ENCODE data around the gene MOSPD3.

The MOSPD3 gene

DNA sequence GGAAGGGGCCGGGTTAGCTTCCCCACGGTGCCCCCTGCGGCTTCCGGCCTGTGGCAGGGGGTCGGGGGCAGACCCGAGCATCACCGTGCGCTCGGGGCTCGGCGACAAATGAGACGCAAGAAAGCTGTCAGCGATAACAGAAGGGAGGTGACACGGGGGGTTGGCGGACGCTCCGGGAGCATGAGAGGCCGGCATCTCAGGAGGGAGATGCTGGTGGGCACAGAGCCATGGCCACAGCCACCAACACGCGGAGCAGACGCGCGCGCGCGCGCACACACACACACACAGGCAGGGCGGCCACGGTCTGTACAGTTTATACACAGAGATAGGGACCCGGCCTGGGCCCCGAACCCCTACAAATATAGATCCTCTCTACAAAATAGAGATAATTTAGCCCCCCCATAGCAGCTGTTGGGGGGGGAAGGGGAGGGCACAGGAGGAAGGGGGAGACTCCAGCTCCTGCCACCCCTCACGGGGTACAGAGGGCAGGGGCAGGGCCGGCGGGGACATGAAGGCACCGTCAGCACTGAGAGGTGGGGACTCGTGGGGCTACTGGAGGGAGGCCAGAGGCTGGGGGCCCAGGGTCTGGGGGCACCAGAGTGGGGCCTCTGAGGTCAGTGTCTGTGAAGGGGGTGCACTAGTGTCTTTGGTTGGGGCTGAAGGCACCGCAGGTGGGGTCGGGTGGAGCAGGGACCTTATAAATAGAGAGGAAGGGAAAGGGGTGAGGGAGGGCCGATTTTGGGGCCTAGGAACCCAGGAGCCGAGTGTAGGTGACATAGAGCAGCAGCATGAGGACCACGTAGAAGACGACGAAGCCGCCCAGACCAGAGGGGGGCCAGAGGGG, 37.8 kb upstream of the MOSPD3 start:
- no peak for DNase-seq (ENCODE audit: insufficient read length, low spot score)
- FAIRE-seq = no peak

DNA sequence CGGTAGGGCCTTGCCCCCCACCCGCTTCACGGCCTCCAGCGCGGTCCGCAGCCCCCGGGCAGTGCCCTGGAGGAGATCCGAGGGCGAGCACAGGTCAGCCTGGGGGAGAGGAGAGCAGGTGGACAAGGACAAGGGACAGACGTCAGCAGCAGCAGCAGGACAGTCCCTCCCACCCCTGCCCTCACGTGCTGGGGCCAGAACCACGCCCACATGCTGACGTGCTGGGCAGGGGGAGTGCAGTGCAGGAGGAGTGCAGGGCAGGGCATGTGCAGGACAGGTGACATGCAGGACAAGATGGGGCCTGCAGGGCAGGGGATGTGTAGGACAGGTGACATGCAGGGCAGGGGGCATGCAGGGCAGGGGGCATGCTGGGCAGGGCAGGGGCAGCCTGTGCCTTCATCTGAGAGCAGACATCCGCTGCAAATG, 37.1 kb upstream of the MOSPD3 start:
- DNase-seq (ENCODE audit: insufficient read length, low spot score) = no peak
- no peak for FAIRE-seq

DNA sequence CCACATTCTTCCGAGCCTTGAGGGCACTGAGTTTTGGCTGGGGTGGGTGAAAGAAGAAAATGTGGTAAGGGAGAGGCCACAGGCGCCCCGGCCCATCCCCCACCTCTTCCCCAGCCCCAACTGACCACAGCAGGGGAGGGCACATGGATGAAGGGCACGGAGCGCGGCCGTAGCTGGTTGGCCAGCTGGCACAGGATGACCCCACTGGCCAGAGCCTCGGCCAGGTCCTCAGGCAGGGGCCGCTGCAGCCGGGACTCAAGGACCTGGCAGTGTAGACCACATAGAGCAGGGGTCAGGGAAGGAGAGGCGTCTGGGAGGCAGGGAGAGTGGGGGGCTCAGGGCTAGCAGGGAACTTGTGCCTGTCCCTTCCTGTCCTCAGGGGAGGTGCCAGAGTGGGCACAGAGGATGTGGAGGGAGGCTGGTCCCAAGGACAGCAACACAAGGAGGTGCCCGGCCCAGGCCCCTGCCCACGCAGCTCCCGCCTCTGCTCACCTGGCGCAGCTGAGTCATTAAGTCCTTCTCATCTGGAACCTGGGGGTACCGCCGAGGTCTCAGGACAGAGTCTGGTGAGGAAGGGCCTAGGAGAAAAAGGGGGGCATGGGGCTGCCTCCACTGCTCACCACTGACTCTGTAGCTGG, 36.5 kb upstream of the MOSPD3 start:
- FAIRE-seq (no peak), DNase-seq (ENCODE audit: insufficient read length, low spot score) (no peak)

GRCh38 chr7:100576384-100576993, 35.9 kb upstream of the MOSPD3 start:
- FAIRE-seq (no peak), DNase-seq (ENCODE audit: insufficient read length, low spot score) (no peak)

- FAIRE-seq (no peak), DNase-seq (ENCODE audit: insufficient read length, low spot score) (no peak)
Observed at GRCh38 chr7:100577103-100577502, 35.2 kb upstream of the MOSPD3 start.

GRCh38 chr7:100577507-100577906, 34.8 kb upstream of the MOSPD3 start:
- DNase-seq (ENCODE audit: insufficient read length, low spot score) (no peak), FAIRE-seq (no peak)

- no peak for DNase-seq (ENCODE audit: insufficient read length, low spot score)
- no peak for FAIRE-seq
Observed at GRCh38 chr7:100578246-100579183, 33.8 kb upstream of the MOSPD3 start.

- FAIRE-seq = peak; percentile 94
- no peak for DNase-seq (ENCODE audit: insufficient read length, low spot score)
Observed at GRCh38 chr7:100580466-100581283, 31.7 kb upstream of the MOSPD3 start.

DNA sequence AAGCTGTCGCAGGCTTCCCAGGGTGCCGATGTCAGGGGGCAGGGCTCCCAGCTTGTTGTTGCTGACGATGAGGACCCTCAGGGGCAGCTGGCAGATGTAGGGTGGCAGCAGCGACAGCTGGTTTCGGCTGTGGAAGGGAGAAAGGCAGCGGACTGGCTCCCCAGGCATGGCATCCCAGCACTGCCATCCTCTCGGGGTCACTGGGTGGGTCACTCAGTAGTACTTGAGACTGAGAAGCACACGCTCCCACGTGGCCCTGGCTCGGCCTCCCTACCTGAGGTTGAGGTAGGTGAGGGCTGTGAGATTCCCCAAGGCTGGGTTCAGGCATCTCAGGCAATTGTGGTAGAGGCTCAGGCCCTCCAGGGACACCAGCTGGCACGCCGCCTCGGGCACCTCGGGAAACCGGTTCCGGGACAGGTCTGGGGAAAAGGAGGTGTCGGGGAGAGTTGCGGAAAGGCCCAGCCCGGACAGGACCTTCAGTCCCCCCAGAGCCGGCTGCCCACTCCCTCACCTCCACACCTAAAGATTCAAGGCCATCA, 30.2 kb upstream of the MOSPD3 start:
- FAIRE-seq = no peak
- DNase-seq (ENCODE audit: insufficient read length, low spot score) = no peak

DNA sequence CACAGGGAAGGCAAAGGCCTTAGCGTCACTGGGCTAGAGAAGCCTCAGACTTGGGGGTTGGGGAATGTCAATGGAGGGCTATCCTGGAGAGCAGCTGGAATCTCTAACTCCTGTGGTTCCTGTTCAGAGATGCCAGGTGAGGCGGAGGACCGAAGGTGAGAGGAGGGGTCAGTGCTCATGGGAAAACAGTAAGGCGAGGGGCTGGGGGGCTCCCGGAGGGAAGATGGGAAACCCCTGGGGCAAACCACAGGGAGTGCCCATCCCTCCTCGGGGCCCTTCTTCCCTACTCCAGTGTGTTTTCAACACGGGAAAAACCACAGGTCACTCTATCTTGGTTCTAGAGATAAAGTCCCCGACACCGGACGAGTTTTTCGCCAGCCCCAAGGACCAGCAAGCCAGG, 29.7 kb upstream of the MOSPD3 start:
- FAIRE-seq = no peak
- no peak for DNase-seq (ENCODE audit: insufficient read length, low spot score)

DNA sequence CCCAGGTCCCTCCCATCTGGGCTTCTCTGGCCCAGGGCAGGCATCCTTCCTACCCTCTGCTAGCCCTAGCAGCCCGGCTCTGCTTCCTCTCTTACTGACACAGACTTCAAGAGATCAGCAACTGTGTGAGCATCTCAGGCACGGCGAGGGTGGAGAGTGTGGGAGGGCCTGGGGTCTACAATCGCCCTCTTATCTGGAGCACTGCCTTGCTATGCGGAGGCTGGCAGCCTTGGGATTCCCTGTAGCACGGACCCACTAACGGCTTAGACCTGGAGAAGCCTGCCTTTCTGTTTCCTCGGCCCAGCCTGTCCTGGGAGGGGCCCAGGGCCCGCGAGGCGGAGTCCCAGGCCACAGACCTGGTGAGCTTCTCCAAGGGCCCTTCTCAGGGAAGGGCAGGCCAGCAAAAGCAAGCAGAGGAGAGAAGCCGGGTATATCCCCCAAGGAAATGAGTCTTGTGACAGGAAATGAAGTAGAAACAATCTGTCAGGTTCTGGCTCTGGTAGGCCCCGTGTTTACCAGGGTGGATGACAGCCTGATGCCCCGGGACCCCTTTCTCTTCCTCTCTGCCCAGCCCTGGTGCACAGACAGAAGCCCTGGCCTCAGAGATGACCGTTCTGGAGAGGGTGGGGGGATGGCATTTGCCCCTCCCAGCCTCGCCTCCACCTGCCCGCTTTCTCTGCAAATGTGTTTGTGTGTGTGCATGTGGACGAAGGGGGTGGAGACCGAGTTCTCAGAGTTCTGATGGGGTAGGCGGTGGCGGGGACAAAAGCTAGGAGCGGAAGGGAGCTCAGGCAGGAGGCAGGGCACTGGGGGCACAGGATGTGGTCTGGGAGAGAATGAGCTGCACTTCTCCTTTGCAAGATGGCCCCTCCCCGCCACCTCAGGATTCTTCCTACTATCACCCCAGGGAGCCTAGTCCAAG, 28.9 kb upstream of the MOSPD3 start:
- no peak for DNase-seq (ENCODE audit: insufficient read length, low spot score)
- FAIRE-seq = no peak

- no peak for DNase-seq (ENCODE audit: insufficient read length, low spot score)
Observed at GRCh38 chr7:100584054-100584682, 28.2 kb upstream of the MOSPD3 start.

DNA sequence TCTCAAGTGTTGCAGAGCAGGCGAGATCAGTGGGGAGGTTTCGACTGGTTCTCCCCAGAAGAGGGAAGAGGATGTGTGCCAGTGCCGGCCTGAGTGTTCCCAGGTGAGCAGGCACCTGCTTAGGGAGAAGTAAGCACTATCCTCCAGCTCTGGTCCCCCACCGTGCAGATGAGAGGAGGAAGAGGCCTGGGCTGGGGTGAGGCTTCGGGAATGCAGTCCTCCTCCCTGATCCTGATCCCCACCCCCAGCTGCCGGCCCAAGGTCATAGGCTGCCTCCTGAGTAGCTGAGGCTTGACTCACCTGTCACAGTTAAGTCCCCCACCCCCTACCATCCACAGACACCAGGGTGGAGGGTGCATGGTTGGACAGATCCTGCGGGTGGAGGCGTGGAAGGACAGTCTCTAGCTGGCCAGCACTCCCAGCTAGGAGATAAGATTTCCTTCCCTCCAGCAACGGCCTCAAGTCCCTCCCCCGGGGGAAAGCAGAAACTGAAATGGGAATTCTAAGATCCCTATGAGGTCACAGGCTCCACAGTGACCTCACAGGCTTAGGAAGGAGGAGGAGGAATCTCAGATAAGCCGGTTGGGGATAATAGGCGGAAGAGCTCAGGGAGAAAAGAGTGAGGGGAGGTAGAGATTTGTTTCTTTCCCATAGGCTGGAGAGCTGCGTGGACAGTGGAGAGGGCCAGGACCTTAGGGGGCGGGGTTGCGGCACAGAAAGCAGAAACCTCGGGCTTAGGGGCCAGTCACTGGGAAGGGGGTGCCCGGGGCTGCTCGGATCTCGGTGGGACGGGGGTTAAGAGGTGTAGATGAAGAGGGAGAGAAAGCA, 27.4 kb upstream of the MOSPD3 start:
- FAIRE-seq (no peak), DNase-seq (ENCODE audit: insufficient read length, low spot score) (no peak)

More at GRCh38 chr7:100584054-100584682, 28.2 kb upstream of the MOSPD3 start:
- no peak for FAIRE-seq

GRCh38 chr7:100585511-100586265, 26.7 kb upstream of the MOSPD3 start, which contains the start of gene LRCH4:
Gene LRCH4 (minus strand): TSS chr7:100586129. CDS start chr7:100586100, 29 bp downstream.
- peak; percentile 87 for FAIRE-seq
- DNase-seq (ENCODE audit: insufficient read length, low spot score) = peak; percentile 95

- FAIRE-seq (no peak), DNase-seq (ENCODE audit: insufficient read length, low spot score) (peak; percentile 99)
Observed at GRCh38 chr7:100586266-100587025, 25.9 kb upstream of the MOSPD3 start, which contains the start of gene FBXO24. Gene FBXO24 (plus strand): TSS chr7:100586328. CDS start chr7:100586626, 298 bp downstream.
